ENCODE results near the gene MIPEP.

Gene MIPEP

GRCh38 chr13:23902975-23903905 lies 14.0 kb upstream of the MIPEP start:
- Histone ChIP-seq H3K27ac (ENCODE audit: low read depth, low read length) (no peak overlapping the region), H3K4me3 (ENCODE audit: low read length) (no peak overlapping the region), H4K20me1 (ENCODE audit: control insufficient read depth, insufficient read depth, low read depth, low read length) (no peaks in the 10 kb centered on the region), H3K4me2 (ENCODE audit: low read length) (no peak overlapping the region), H3F3A (ENCODE audit: control insufficient read depth, insufficient read depth) (no peaks in the 10 kb centered on the region), H3K4me1 (ENCODE audit: control insufficient read depth, low read length) (0 out of 2 replicates have a peak, but pooled peaks cover 3% of the 10 kb centered on the region), H3K27me3 (ENCODE audit: control insufficient read depth, low read length) (peaks cover 2% of the 10 kb centered on the region; the same call in 1 of the 2 replicates), H3K79me2 (ENCODE audit: control insufficient read depth, low read length) (no peaks in the 10 kb centered on the region), H3K9me2 (replicated peaks; ENCODE audit: control insufficient read depth, low read length) (no peaks in the 10 kb centered on the region), H3K9me3 (ENCODE audit: control insufficient read depth, insufficient read depth, low read length) (no peaks in the 10 kb centered on the region), H3K36me3 (ENCODE audit: control insufficient read depth, low read length) (no peaks in the 10 kb centered on the region)
- TF ChIP-seq EZH2phosphoT487 (IDR thresholded peaks at IDR 0.05; ENCODE audit: borderline replicate concordance, low read length) (no peak), CTCF (IDR thresholded peaks at IDR 0.05; ENCODE audit: low read depth, low read length, poor library complexity, severe bottlenecking) (no peak)

GRCh38 chr13:23901365-23901764 lies 12.2 kb upstream of the MIPEP start:
- Histone ChIP-seq H3K79me2 (ENCODE audit: control insufficient read depth, low read length) (no peaks in the 10 kb centered on the region), H3F3A (ENCODE audit: control insufficient read depth, insufficient read depth) (no peaks in the 10 kb centered on the region), H3K4me2 (ENCODE audit: low read length) (no peak overlapping the region), H3K27me3 (ENCODE audit: control insufficient read depth, low read length) (no peaks in the 10 kb centered on the region), H3K4me1 (ENCODE audit: control insufficient read depth, low read length) (0 out of 2 replicates have a peak, but pooled peaks cover 3% of the 10 kb centered on the region), H3K36me3 (ENCODE audit: control insufficient read depth, low read length) (no peaks in the 10 kb centered on the region), H4K20me1 (ENCODE audit: control insufficient read depth, insufficient read depth, low read depth, low read length) (no peaks in the 10 kb centered on the region), H3K4me3 (ENCODE audit: low read length) (no peak overlapping the region), H3K9me3 (ENCODE audit: control insufficient read depth, insufficient read depth, low read length) (no peaks in the 10 kb centered on the region), H3K27ac (ENCODE audit: low read depth, low read length) (no peak overlapping the region), H3K9me2 (replicated peaks; ENCODE audit: control insufficient read depth, low read length) (no peaks in the 10 kb centered on the region)
- TF ChIP-seq CTCF (IDR thresholded peaks at IDR 0.05; ENCODE audit: low read depth, low read length, poor library complexity, severe bottlenecking) = no peak

DNA sequence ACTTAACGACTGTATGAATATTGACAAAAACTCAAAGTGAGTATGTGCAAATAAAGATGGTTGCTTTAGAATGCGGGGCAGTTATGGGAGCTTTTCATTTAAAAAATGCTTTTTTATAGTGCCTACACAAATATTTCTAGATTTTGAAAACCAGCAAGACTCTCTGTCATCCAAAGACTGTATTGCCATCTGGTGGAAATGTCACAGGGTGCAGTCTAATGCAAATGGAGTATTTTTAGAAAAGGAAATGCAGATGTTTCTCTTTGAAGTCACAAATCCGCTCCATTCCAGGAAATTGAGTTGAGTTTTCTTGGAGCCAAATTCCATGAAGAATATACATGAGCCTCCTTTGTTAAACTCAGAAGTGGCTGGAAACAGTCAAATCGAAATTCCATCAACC lies 10.4 kb upstream of the MIPEP start:
- no peaks in the 10 kb centered on the region for H3K9me3 ChIP-seq (ENCODE audit: control insufficient read depth, insufficient read depth, low read length)
- 0 out of 2 replicates have a peak, but pooled peaks cover 3% of the 10 kb centered on the region for H3K4me1 ChIP-seq (ENCODE audit: control insufficient read depth, low read length)
- H3K4me2 ChIP-seq (ENCODE audit: low read length) = no peak overlapping the region
- H3K4me3 ChIP-seq (ENCODE audit: low read length) = no peak overlapping the region
- no peaks in the 10 kb centered on the region for H3K27me3 ChIP-seq (ENCODE audit: control insufficient read depth, low read length)
- TF ChIP-seq CTCF (IDR thresholded peaks at IDR 0.05; ENCODE audit: low read depth, low read length, poor library complexity, severe bottlenecking) (peak; percentile 61), EZH2phosphoT487 (IDR thresholded peaks at IDR 0.05; ENCODE audit: borderline replicate concordance, low read length) (no peak)
- no peaks in the 10 kb centered on the region for H4K20me1 ChIP-seq (ENCODE audit: control insufficient read depth, insufficient read depth, low read depth, low read length)
- no peaks in the 10 kb centered on the region for H3K9me2 ChIP-seq (replicated peaks; ENCODE audit: control insufficient read depth, low read length)
- H3K27ac ChIP-seq (ENCODE audit: low read depth, low read length) = no peak overlapping the region
- H3F3A ChIP-seq (ENCODE audit: control insufficient read depth, insufficient read depth) = no peaks in the 10 kb centered on the region
- H3K79me2 ChIP-seq (ENCODE audit: control insufficient read depth, low read length) = no peaks in the 10 kb centered on the region
- no peaks in the 10 kb centered on the region for H3K36me3 ChIP-seq (ENCODE audit: control insufficient read depth, low read length)
